T-cell (primary cell): ENCODE results near the gene ELL. TPM values are rescaled to one million over a fixed set of nuclear protein-coding genes. Genes with fewer than 3 reads are reported as not detected.
A peak's percentile ranks its signal among the peaks of the same experiment; 100 is the strongest.
"Not testable (repeated sequence)": the region's sequence is repeated elsewhere in the genome, so short reads cannot be mapped to it uniquely, and the experiment has no call there.

Experiments used
- ATAC-seq, 4 experiments: fragments of 200-7000 bp in 3 of 4; fragments of 150-1000 bp in 1 of 4; cut with Tn5 transposase; replicated peaks in 1 of 4; 1 replicate in 3 of 4; 2 replicates in 1 of 4; pipeline ENCODE4 v1.10.0; 2021; ENCODE audit warnings: moderate library complexity in 3 of 4, mild to moderate bottlenecking in 2 of 4, moderate number of reproducible peaks in 1 of 4
- CTCF ChIA-PET, 2 donors: fragments of 300-600 bp; sonication (Branson Sonifier 250); formaldehyde crosslinking; loops; one replicate each; lab custom pipeline; 2022; ENCODE audit warnings: antibody characterized with exemption in 2 of 2; lab: Charles Lee
- POLR2A ChIA-PET, 2 donors: fragments of 300-600 bp; sonication (Branson Sonifier 250); formaldehyde crosslinking; loops; one replicate each; lab custom pipeline; 2022; ENCODE audit warnings: antibody characterized with exemption in 2 of 2; lab: Charles Lee
- DNase-seq, 35 experiments: peaks; one replicate each; pipeline versions ENCODE4 v3.0.0 to v3.0.0-alpha.2; 2013 to 2023
- H3K27ac ChIP-seq: one replicate; pipeline ENCODE4 v1.5.1; 2013; ENCODE audit warnings: low read length
- H3K27me3 ChIP-seq, 2 experiments: replicated peaks in 1 of 2; 1 replicate in 1 of 2; 2 replicates in 1 of 2; pipeline versions ENCODE4 v1.6.1 to v1.7.0; 2013; ENCODE audit warnings: low read length in 1 of 2, mixed read lengths in 1 of 2; ENCODE audit not compliant: control insufficient read depth in 2 of 2, insufficient read depth in 2 of 2; ENCODE audit errors: extremely low read depth in 1 of 2
- H3K36me3 ChIP-seq, 2 donors: 1 replicate in 1 of 2; 2 replicates in 1 of 2; pipeline versions ENCODE4 v1.6.1 to v1.7.0; 2013; ENCODE audit warnings: low read length in 1 of 2; ENCODE audit not compliant: control insufficient read depth in 2 of 2, insufficient read depth in 1 of 2; ENCODE audit errors: extremely low read depth in 1 of 2
- H3K4me1 ChIP-seq, 2 experiments: 1 replicate in 1 of 2; 2 replicates in 1 of 2; pipeline versions ENCODE4 v1.6.1 to v1.7.0; 2013; ENCODE audit warnings: low read length in 2 of 2, mixed read lengths in 1 of 2; ENCODE audit not compliant: insufficient read depth in 2 of 2, control insufficient read depth in 1 of 2; ENCODE audit errors: extremely low read depth in 1 of 2
- H3K4me3 ChIP-seq, 2 donors: 1 replicate in 1 of 2; 2 replicates in 1 of 2; pipeline versions ENCODE4 v1.5.1 to v1.7.0; 2013; ENCODE audit warnings: mild to moderate bottlenecking in 2 of 2, low read length in 1 of 2, moderate library complexity in 1 of 2; ENCODE audit not compliant: control insufficient read depth in 1 of 2; ENCODE audit errors: extremely low read depth in 1 of 2
- H3K9me3 ChIP-seq: 2 replicates; pipeline ENCODE4 v1.7.0; 2013
- H3K27ac Mint-ChIP-seq, 2 donors: one replicate each; pipeline ENCODE4 v1.8.0; 2020 to 2021; ENCODE audit warnings: mild to moderate bottlenecking in 2 of 2, mixed read lengths in 2 of 2
- H3K27me3 Mint-ChIP-seq, 2 donors: one replicate each; pipeline ENCODE4 v1.8.0; 2021 to 2022; ENCODE audit warnings: mixed read lengths in 2 of 2
- H3K36me3 Mint-ChIP-seq: one replicate; pipeline ENCODE4 v1.8.0; 2021; ENCODE audit warnings: mixed read lengths
- H3K4me1 Mint-ChIP-seq, 3 donors: one replicate each; pipeline ENCODE4 v1.8.0; 2020 to 2022; ENCODE audit warnings: mixed read lengths in 3 of 3, mild to moderate bottlenecking in 1 of 3
- H3K4me3 Mint-ChIP-seq, 3 donors: one replicate each; pipeline ENCODE4 v1.8.0; 2020 to 2022; ENCODE audit warnings: mild to moderate bottlenecking in 3 of 3, mixed read lengths in 3 of 3, moderate library complexity in 3 of 3
- H3K9me3 Mint-ChIP-seq, 3 donors: one replicate each; pipeline ENCODE4 v1.8.0; 2020 to 2022; ENCODE audit warnings: mixed read lengths in 3 of 3
- WGBS: methylation state at CpG from one replicate; pipeline ENCODE4 v1.1.5; 2013; ENCODE audit warnings: missing lambda C conversion rate; ENCODE audit not compliant: insufficient coverage; 5-methylcytosine and 5-hydroxymethylcytosine counted together
- total RNA-seq, 35 experiments: library from RNA in 6 of 35; stranded (reverse) in 6 of 35; fragments of 120-200 nt in 1 of 35; gene quantifications; one replicate each; pipeline versions ENCODE4 v1.2.1 to v1.2.4 and lab custom pipeline; 2013 to 2026

ELL gene
- total RNA-seq, 5 donors from 2014 or later (not counting 1 experiment from before 2014, with no cell fraction given), result 27.2 to 46.4 (median 33.4) TPM

DNA sequence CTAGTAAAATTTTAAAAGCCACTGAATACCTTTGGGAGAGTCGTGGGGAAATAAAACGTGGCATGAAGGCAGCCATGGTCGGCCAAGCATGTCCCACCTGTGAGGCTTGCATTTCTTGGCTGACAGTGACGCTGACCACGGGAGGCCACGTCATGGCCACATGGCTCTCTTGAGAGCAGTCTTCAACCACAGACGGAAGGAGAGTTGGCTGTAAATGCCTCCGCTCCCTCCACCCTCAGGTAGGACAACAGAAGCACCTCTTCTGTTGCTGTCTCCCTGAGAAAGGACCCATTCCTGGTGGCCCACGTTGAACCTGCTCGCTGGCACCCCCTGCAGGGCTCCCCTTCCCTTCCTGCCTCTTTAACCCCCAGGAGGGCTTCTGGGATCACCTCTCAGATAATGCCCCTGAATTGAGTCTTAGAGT, 113.8 kb downstream of the ELL start:
- Histone ChIP-seq H3K27me3 (peaks cover 0 to 16% of the 10 kb centered on the region in 2 experiments), H3K4me3 (no peak overlapping the region), H3K4me1 (peaks cover 0 to 5% of the 10 kb centered on the region in 2 experiments), H3K27ac (no peak overlapping the region), H3K9me3 (no peaks in the 10 kb centered on the region), H3K36me3 (no peaks in the 10 kb centered on the region)
- ChIA-PET CTCF (interaction anchor here in 1 of 2 donors (0.6 kb wide), 1 partner anchor 152 kb away, joined by 3 read pairs; no protein-coding TSS in a partner anchor), POLR2A (no interaction called here)
- Mint-ChIP-seq H3K4me3 (no peak overlapping the region), H3K9me3 (no peaks in the 10 kb centered on the region), H3K27ac (no peak overlapping the region), H3K27me3 (peaks cover 4 to 8% of the 10 kb centered on the region in 2 donors), H3K36me3 (no peaks in the 10 kb centered on the region), H3K4me1 (peaks cover 6% of the 10 kb centered on the region in 3 donors)
- 48% methylated on average over 9 of the region's 10 CpGs for WGBS
- ATAC-seq, result peak in 1 of 4 experiments; percentile 13
- no peak for DNase-seq

DNA sequence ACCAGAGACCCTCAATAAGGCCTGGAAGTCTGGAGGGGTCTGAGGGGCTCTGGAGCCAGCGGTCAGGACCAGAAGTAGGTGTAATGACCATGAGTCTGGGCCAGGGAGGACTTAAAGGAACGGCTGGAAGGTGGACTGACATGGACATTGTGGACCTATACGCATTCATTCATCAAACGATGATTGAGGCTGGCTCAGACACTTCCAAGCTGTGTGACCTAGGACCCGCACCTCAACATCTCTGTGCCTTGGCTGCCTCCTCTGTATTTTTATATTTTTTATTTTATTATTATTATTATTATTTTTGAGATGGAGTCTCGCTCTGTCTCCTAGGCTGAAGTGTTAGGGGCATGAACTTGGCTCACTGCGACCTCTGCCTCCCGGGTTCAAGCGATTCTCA, 115.1 kb downstream of the ELL start:
- Mint-ChIP-seq H3K36me3 (no peaks in the 10 kb centered on the region), H3K27me3 (peaks cover 0 to 4% of the 10 kb centered on the region in 2 donors), H3K27ac (no peak overlapping the region), H3K4me1 (peaks cover 6 to 8% (median 8%) of the 10 kb centered on the region in 3 donors), H3K9me3 (no peaks in the 10 kb centered on the region), H3K4me3 (no peak overlapping the region)
- no peak overlapping the region for H3K27ac ChIP-seq
- H3K9me3 ChIP-seq, result no peaks in the 10 kb centered on the region
- no peak overlapping the region for H3K4me3 ChIP-seq
- ATAC-seq, result no peak
- peaks cover 0 to 12% of the 10 kb centered on the region in 2 experiments for H3K27me3 ChIP-seq
- ChIA-PET CTCF (no interaction called here), POLR2A (interaction anchor here in 1 of 2 donors (0.6 kb wide), 1 partner anchor 197 kb away, joined by 3 read pairs; no protein-coding TSS in a partner anchor)
- H3K36me3 ChIP-seq, result no peaks in the 10 kb centered on the region
- 79% methylated on average over 2 of the region's 9 CpGs for WGBS
- no peak for DNase-seq
- H3K4me1 ChIP-seq, result peaks cover 0 to 5% of the 10 kb centered on the region in 2 experiments

DNA sequence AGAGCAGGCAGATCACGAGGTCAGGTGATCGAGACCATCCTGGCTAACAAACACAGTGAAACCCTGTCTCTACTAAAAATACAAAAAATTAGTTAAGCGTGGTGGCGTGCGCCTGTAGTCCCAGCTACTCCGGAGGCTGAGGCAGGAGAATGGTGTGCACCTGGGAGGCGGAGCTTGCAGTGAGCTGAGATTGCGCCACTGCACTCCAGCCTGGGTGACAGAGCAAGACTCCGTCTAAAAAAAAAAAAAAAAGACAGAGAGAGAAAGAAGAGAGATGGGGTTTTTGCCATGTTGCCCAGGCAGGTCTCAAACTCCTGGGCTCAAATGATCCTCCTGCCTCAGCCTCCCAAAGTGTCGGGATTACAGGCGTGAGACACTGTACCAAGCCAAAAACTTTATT, 116.1 kb downstream of the ELL start:
- H3K9me3 Mint-ChIP-seq, H3K27ac Mint-ChIP-seq, H3K36me3 Mint-ChIP-seq, DNase-seq, ATAC-seq, H3K4me3 Mint-ChIP-seq, H3K27me3 Mint-ChIP-seq, H3K4me1 ChIP-seq, H3K27ac ChIP-seq, H3K36me3 ChIP-seq, H3K9me3 ChIP-seq, H3K4me3 ChIP-seq, POLR2A ChIA-PET: not testable (repeated sequence)
- peaks cover 0 to 15% of the 10 kb centered on the region in 2 experiments for H3K27me3 ChIP-seq
- CTCF ChIA-PET, result interaction anchor here in 1 of 2 donors (0.6 kb wide), 1 partner anchor 230 kb away, joined by 6 read pairs; no protein-coding TSS in a partner anchor
- WGBS, result 89% methylated on average over 6 of the region's 11 CpGs
- H3K4me1 Mint-ChIP-seq, result peaks cover 5 to 10% (median 9%) of the 10 kb centered on the region in 3 donors

DNA sequence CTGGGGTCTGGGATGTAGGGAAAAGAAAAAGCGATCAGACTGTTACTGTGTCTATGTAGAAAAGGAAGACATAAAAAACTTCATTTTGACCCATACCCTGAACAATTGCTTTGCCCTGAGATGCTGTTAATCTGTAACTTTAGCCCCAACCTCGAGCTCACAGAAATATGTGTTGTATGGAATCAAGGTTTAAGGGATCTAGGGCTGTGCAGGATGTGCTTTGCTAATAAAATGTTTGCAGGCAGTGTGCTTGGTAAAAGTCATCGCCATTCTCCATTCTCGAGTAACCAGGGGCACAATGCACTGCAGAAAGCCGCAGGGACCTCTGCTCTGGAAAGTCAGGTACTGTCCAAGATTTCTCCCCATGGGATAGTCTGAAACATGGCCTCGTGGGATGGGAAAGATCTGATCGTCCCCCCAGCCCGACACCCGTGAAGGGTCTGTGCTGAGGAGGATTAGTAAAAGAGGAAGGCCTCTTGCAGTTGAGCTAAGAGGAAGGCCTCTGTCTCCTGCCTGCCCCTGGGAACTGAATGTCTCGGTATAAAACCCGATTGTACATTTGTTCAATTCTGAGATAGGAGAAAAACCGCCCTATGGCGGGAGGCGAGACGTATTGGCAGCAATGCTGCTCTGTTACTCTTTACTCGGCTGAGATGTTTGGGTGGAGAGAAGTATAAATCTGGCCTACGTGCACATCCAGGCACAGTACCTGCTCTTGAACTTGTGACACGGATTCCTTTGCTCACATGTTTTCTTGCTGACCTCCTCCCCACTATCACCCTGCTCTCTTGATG, 119.2 kb downstream of the ELL start:
- H3K9me3 Mint-ChIP-seq, ATAC-seq, H3K4me3 ChIP-seq, H3K4me1 Mint-ChIP-seq, H3K9me3 ChIP-seq, DNase-seq, H3K36me3 ChIP-seq, H3K27ac Mint-ChIP-seq, H3K4me3 Mint-ChIP-seq, H3K36me3 Mint-ChIP-seq, POLR2A ChIA-PET, H3K27ac ChIP-seq, CTCF ChIA-PET, H3K4me1 ChIP-seq: not testable (repeated sequence)
- H3K27me3 ChIP-seq, result peaks cover 0 to 27% of the 10 kb centered on the region in 2 experiments
- H3K27me3 Mint-ChIP-seq, result peaks cover 2 to 13% of the 10 kb centered on the region in 2 donors
- 64% methylated on average over 9 of the region's 18 CpGs for WGBS

DNA sequence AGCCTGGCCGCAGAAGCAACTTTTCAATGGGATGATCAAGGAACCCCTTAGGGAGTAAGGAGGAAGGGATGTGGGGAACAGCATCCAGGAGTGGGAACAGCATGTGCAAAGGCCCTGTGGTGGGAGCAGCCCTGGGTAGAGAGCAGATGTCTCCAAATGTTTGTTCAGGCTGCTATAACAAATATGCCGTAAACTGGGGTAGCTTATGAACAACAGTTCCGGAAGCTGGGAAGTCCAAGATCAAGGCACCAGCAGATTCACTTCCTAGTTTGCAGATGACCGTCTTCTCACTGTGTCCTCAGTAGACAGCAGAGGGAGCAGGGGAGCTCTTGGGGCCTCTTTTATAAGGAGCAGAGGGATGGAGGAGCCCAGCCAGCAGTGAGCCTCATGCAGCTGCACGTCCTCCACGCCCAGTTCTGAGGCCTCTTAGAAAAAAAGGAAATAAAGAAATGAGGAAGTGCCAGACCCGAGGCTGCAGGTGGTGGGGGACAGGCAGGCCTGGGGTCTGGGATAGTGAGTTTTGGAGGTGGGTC, 120.2 kb downstream of the ELL start:
- 51% methylated on average over 6 of the region's 7 CpGs for WGBS

DNA sequence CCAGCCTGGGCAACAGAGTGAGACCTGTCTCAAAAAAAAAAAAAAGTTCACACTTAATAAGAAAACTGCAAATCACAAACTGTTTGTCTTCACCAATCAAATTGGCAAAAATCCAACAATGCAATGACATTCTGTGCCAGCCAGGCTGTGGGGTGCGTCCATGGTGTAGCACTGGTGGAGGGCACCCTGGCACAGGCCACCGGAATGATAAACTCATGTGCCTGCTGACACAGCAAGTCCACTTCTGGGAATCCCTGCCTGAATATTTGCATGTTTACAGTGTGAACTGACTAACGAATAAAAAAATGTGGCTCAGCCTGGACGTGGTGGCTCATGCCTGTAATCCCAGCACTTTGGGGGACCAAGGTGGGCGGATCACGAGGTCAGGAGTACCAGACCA, 122.9 kb downstream of the ELL start:
- DNase-seq (no peak), ATAC-seq (no peak)
- Mint-ChIP-seq H3K27ac (no peak overlapping the region), H3K27me3 (peaks cover 6 to 20% of the 10 kb centered on the region in 2 donors), H3K4me1 (peaks cover 3 to 12% (median 12%) of the 10 kb centered on the region in 3 donors), H3K9me3 (no peaks in the 10 kb centered on the region), H3K4me3 (no peak overlapping the region), H3K36me3 (no peaks in the 10 kb centered on the region)
- 78% methylated on average over 4 of the region's 6 CpGs for WGBS
- Histone ChIP-seq H3K27ac (no peak overlapping the region), H3K9me3 (no peaks in the 10 kb centered on the region), H3K4me3 (no peak overlapping the region), H3K27me3 (peaks cover 0 to 51% of the 10 kb centered on the region in 2 experiments), H3K4me1 (peaks cover 2 to 12% of the 10 kb centered on the region in 2 experiments), H3K36me3 (no peaks in the 10 kb centered on the region)
- POLR2A ChIA-PET, result interaction anchor here in 1 of 2 donors (0.5 kb wide), 1 partner anchor 11 kb away, joined by 3 read pairs; no protein-coding TSS in a partner anchor
- CTCF ChIA-PET, result no interaction called here

More for the DNA sequence above, 120.2 kb downstream of the ELL start:
- Histone ChIP-seq H3K27ac (no peak overlapping the region), H3K4me3 (no peak overlapping the region), H3K36me3 (no peaks in the 10 kb centered on the region), H3K27me3 (peaks cover 0 to 37% of the 10 kb centered on the region in 2 experiments), H3K9me3 (no peaks in the 10 kb centered on the region), H3K4me1 (peaks cover 2 to 12% of the 10 kb centered on the region in 2 experiments)
- Mint-ChIP-seq H3K4me3 (no peak overlapping the region), H3K36me3 (no peaks in the 10 kb centered on the region), H3K27ac (no peak overlapping the region), H3K9me3 (no peaks in the 10 kb centered on the region), H3K4me1 (peaks cover 3 to 12% (median 12%) of the 10 kb centered on the region in 3 donors), H3K27me3 (peaks cover 5 to 14% of the 10 kb centered on the region in 2 donors)
- ChIA-PET CTCF (no interaction called here), POLR2A (interaction anchor here in 1 of 2 donors (0.6 kb wide), 1 partner anchor 162 kb away, joined by 5 read pairs; no protein-coding TSS in a partner anchor)
- DNase-seq (peak in 1 of 35 experiments; percentile 54), ATAC-seq (no peak)
